Activated naive CD4-positive, alpha-beta T cell treated with anti-CD3 and anti-CD28 coated beads for 36 hours (primary cell): Measurements from ENCODE around the gene FIBP. TPM values are rescaled to one million over a fixed set of nuclear protein-coding genes. Genes with fewer than 3 reads are reported as not detected.

Experiments
- CTCF ChIA-PET: fragments of 350-600 bp; sonication (Branson Sonifier 250); formaldehyde crosslinking; loops from one replicate; lab custom pipeline; 2021; ENCODE audit warnings: antibody characterized with exemption; lab: Charles Lee
- DNase-seq: peaks from one replicate; pipeline ENCODE4 v3.0.0-alpha.2; 2020
- H3K27ac Mint-ChIP-seq: one replicate; pipeline ENCODE4 v1.8.0; 2021; ENCODE audit warnings: mild to moderate bottlenecking, mixed read lengths
- H3K27me3 Mint-ChIP-seq: one replicate; pipeline ENCODE4 v1.8.0; 2021; ENCODE audit warnings: low read depth, mixed read lengths
- H3K36me3 Mint-ChIP-seq: one replicate; pipeline ENCODE4 v1.8.0; 2021; ENCODE audit warnings: low read depth, mixed read lengths
- H3K4me1 Mint-ChIP-seq: one replicate; pipeline ENCODE4 v1.8.0; 2021; ENCODE audit warnings: low read depth, mixed read lengths
- H3K4me3 Mint-ChIP-seq: one replicate; pipeline ENCODE4 v1.8.0; 2021; ENCODE audit warnings: mild to moderate bottlenecking, moderate library complexity, mixed read lengths
- H3K9me3 Mint-ChIP-seq: one replicate; pipeline ENCODE4 v1.8.0; 2021; ENCODE audit warnings: mixed read lengths
- intact Hi-C: fragments of 100-400 bp; cut with micrococcal nuclease; formaldehyde crosslinking; loops from one replicate; pipeline ENCODE4 v1.15.1; 2023
- total RNA-seq, 2 experiments: library from RNA; stranded (reverse); gene quantifications; one replicate each; pipeline ENCODE4 v1.2.3, GENCODE V29; 2021

The FIBP gene
- 10 to 100 TPM; 83.1 to 86.6 TPM for total RNA-seq

DNA sequence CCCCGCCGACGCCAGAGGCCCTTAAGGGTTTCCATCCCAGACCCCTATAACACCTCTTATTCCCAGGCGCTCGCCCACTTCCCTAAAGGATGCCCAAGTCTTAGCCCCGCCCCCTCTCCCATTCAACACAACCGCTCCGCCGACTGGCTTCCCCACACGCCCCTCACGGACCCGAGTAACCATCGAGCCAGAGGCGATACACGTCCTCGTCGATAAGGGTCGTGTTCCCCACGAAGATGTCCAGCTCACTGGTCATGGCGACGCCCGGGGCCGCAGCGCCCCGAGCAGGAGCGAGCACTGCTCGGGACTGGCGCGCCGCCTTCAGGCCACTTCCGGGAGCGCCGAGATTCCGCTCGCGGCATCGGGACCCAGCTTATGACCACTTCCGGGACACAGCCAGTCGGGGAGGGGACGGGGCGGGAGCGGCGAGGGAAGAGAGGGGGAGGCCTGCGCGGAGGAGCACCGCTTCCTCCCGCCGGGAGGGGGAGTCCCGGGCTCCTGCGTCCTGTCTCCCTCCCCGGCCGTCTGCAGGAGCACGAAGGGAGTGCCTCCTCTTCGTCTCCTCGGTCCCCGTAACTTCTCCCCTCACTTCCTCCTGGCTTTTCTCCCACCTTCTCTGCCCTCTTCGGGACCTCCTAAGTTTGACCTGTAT is at the start of gene FIBP:
Gene FIBP (minus strand): TSS at position 309 of the 652 bp plus-strand sequence. CDS start 53 bp downstream, at position 256.
- peak within 1 kb of the TSS; percentile 95 for H3K27ac Mint-ChIP-seq
- DNase-seq: peak; percentile 99
- H3K4me3 Mint-ChIP-seq: peak within 1 kb of the TSS; percentile 97
- H3K36me3 Mint-ChIP-seq: peaks cover 37% of the 10 kb centered on the region
- no peaks in the 10 kb centered on the region for H3K9me3 Mint-ChIP-seq
- CTCF ChIA-PET: interaction anchor here (0.7 to 14.7 kb wide), 25 partner anchors 9 to 223 kb away, joined by 3 to 178 read pairs (median 5); partner anchors contain the start of genes CFL1, EFEMP2, FOSL1 and MUS81
- no peaks in the 10 kb centered on the region for H3K27me3 Mint-ChIP-seq
- H3K4me1 Mint-ChIP-seq: peaks cover 62% of the 10 kb centered on the region
- intact Hi-C loops: loop anchor here (1.0 to 2.0 kb wide), 5 partner anchors 12 to 177 kb away; partner anchors contain the start of genes AP5B1, CFL1, EFEMP2 and FOSL1

DNA sequence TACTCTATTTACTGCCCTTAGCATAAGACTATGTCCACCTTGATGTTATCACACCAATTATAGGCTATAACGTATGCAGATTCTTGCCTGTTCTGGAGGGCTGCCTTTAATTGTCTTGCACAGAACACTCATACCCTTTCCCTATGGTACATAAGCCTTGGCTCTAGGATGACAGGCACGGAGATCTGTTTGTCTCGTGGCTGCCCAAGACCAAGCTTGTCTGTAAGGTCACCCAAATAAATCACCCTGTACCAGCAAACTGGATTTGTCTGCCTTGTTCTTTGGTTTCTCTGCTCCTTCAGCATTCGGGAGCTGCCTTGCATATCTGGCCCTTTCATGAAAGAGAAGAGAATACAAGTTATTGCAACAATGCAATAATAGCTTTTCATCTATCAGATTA is 49.5 kb upstream of the FIBP start:
- CTCF ChIA-PET: interaction anchor here (0.8 kb wide), 1 partner anchor 10 kb away, joined by 3 read pairs; no protein-coding TSS in a partner anchor
- H3K27ac Mint-ChIP-seq: no peak overlapping the region
- H3K36me3 Mint-ChIP-seq: no peaks in the 10 kb centered on the region
- no peak for DNase-seq
- intact Hi-C loops: no loop called here
- no peaks in the 10 kb centered on the region for H3K4me1 Mint-ChIP-seq
- H3K27me3 Mint-ChIP-seq: no peaks in the 10 kb centered on the region
- H3K4me3 Mint-ChIP-seq: no peak overlapping the region
- no peaks in the 10 kb centered on the region for H3K9me3 Mint-ChIP-seq

DNA sequence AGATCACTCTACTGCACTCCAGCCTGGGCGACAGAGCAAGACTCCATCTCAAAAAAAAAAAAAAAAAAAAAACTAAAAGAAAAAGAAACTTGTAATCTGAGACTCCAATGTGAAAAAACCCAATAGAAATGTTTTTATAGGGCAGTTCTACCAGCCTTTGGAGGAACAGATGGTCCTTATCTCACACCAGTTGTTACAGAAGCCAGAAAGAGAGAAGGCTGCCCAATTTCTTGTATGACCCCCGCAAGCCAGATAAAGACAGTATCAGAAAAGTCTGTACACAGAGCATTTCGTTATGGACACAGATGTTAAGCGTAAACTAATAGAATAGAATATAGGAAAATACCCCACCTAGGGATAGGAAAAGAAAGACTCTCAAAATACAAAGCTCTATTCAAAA is 45.7 kb upstream of the FIBP start:
- Mint-ChIP-seq H3K27me3 (no peaks in the 10 kb centered on the region), H3K9me3 (no peaks in the 10 kb centered on the region), H3K4me3 (no peak overlapping the region), H3K4me1 (peaks cover 8% of the 10 kb centered on the region), H3K36me3 (no peaks in the 10 kb centered on the region), H3K27ac (no peak overlapping the region)
- no peak for DNase-seq
- intact Hi-C loops: no loop called here
- CTCF ChIA-PET: interaction anchor here (0.6 kb wide), 2 partner anchors 43 to 86 kb away, joined by 3 to 5 read pairs; no protein-coding TSS in a partner anchor

- peaks cover 22% of the 10 kb centered on the region for H3K4me1 Mint-ChIP-seq
- no peaks in the 10 kb centered on the region for H3K9me3 Mint-ChIP-seq
- H3K27ac Mint-ChIP-seq: no peak overlapping the region
- DNase-seq: no peak
- CTCF ChIA-PET: interaction anchor here (1.1 to 2.2 kb wide), 4 partner anchors 17 to 48 kb away, joined by 3 to 12 read pairs (median 8); partner anchors contain the start of gene CCDC85B
- no peak overlapping the region for H3K4me3 Mint-ChIP-seq
- intact Hi-C loops: no loop called here
- no peaks in the 10 kb centered on the region for H3K27me3 Mint-ChIP-seq
- no peaks in the 10 kb centered on the region for H3K36me3 Mint-ChIP-seq
Measured at GRCh38 chr11:65932558-65932919, 44.3 kb upstream of the FIBP start.

DNA sequence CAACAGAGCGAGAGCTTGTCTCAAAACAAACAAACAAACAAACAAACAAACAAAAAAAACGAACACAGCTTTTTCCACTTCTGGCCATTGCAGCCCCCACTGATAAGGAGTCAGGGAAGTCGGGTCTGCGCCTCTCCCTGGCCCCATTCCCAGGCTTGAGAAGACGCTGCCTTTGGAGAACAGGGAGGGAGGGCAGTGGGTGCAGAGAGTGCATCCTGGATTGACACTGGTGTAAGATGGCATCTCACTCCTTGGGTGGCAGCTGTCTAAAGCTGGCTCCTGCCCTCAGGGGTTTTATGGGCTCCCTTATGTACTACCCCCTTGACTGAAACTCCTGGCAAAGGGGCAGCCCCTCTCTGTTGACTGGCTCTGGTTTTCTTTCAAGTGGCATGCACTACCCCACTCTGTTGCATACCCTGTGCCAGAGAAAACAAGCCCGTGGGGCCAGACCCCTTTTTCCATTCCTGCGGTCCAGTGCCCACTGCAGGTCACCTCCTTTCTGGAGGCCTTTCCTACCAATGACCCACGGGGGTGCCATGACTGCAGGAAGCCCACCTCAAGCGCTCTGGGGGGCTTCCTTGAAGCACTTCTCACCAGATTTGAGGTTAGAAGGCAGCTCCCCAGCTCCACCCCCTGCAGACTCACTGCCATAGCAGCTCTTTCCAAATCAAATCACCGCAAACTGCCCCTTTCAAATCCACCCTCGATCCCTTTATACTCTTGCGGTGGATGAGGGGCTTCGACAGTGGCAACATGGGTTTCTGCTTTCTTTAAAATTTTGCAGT is 43.7 kb upstream of the FIBP start:
- intact Hi-C loops: no loop called here
- no peak overlapping the region for H3K27ac Mint-ChIP-seq

GRCh38 chr11:65928667-65929066 is 40.4 kb upstream of the FIBP start:
- Mint-ChIP-seq H3K4me1 (peaks cover 28% of the 10 kb centered on the region), H3K27ac (peak overlapping the region; percentile 97), H3K36me3 (no peaks in the 10 kb centered on the region), H3K4me3 (peak overlapping the region; percentile 68), H3K27me3 (no peaks in the 10 kb centered on the region), H3K9me3 (no peaks in the 10 kb centered on the region)
- intact Hi-C loops: loop anchor here (1.0 kb wide), 3 partner anchors 28 to 38 kb away; partner anchors contain the start of genes CCDC85B and SART1
- CTCF ChIA-PET: interaction anchor here (0.8 to 1.2 kb wide), 3 partner anchors 9 to 44 kb away, joined by 3 to 6 read pairs (median 3); no protein-coding TSS in a partner anchor
- peak; percentile 36 for DNase-seq

More for the DNA sequence above, 43.7 kb upstream of the FIBP start:
- Mint-ChIP-seq H3K4me1 (peaks cover 27% of the 10 kb centered on the region), H3K9me3 (no peaks in the 10 kb centered on the region), H3K4me3 (no peak overlapping the region), H3K36me3 (no peaks in the 10 kb centered on the region), H3K27me3 (no peaks in the 10 kb centered on the region)
- CTCF ChIA-PET: interaction anchor here (1.1 to 2.2 kb wide), 3 partner anchors 16 to 47 kb away, joined by 7 to 12 read pairs (median 8); partner anchors contain the start of gene CCDC85B
- DNase-seq: no peak

DNA sequence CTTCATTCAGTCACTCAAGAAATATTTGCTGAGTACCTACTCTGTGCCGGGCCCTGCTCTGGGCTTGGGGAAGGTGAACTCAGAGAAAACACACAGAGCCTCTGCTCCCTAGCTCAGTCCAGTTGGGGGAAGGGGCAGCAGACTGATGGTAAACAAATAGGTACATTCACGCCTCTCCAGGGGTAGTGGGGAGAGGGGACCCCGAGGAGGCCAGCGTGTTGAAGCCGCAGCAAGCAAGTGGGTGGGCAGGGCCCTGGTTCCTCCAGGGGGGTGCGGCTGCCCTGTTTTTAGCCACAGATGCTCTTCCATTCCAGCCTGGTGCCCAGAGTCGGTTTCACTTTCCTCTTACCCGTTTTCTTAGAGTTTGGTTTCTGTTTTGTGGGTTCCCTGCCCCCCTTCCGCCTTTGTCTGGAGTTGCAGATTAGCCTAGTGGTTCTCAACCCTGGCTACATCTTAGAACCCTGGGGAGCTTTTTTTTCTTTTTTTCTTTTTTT is 39.7 kb upstream of the FIBP start:
- Mint-ChIP-seq H3K36me3 (peaks cover 4% of the 10 kb centered on the region), H3K27ac (peak overlapping the region; percentile 97), H3K4me3 (peak overlapping the region; percentile 68), H3K27me3 (no peaks in the 10 kb centered on the region), H3K9me3 (no peaks in the 10 kb centered on the region), H3K4me1 (peaks cover 30% of the 10 kb centered on the region)
- intact Hi-C loops: loop anchor here (1.0 kb wide), 3 partner anchors 28 to 38 kb away; partner anchors contain the start of genes CCDC85B and SART1
- CTCF ChIA-PET: interaction anchor here (0.8 to 1.2 kb wide), 2 partner anchors 10 to 41 kb away, joined by 3 read pairs; no protein-coding TSS in a partner anchor
- peak; percentile 91 for DNase-seq

GRCh38 chr11:65925397-65925796 is 37.1 kb upstream of the FIBP start:
- no peak overlapping the region for H3K4me3 Mint-ChIP-seq
- peaks cover 7% of the 10 kb centered on the region for H3K36me3 Mint-ChIP-seq
- intact Hi-C loops: no loop called here
- peaks cover 32% of the 10 kb centered on the region for H3K4me1 Mint-ChIP-seq
- CTCF ChIA-PET: interaction anchor here (1.5 kb wide), 1 partner anchor 41 kb away, joined by 4 read pairs; no protein-coding TSS in a partner anchor
- no peak overlapping the region for H3K27ac Mint-ChIP-seq
- no peak for DNase-seq
- H3K27me3 Mint-ChIP-seq: no peaks in the 10 kb centered on the region
- H3K9me3 Mint-ChIP-seq: no peaks in the 10 kb centered on the region

DNA sequence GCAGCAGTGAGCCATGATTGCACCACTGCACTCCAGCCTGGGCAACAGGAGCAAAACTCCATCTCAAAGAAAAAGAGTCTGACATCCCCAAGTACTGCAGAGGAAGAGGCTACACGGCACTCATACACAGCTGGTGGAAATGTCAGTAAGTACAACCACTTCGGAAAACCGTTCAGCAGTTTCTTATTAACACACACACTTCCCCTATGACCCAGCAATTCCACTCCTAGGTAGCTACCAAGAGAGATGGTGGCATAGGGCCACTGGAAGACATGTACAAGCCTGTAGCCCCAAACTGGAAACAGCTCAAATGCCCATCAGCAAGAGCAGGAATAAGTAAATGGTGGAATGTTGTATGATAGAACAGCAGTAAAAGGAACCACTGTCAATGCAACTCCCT is 34.3 kb upstream of the FIBP start:
- CTCF ChIA-PET: interaction anchor here (0.6 to 1.5 kb wide), 4 partner anchors 31 to 99 kb away, joined by 3 to 7 read pairs (median 4); partner anchors contain the start of gene FIBP
- no peaks in the 10 kb centered on the region for H3K27me3 Mint-ChIP-seq
- peaks cover 8% of the 10 kb centered on the region for H3K36me3 Mint-ChIP-seq
- H3K9me3 Mint-ChIP-seq: no peaks in the 10 kb centered on the region
- H3K27ac Mint-ChIP-seq: no peak overlapping the region
- peaks cover 27% of the 10 kb centered on the region for H3K4me1 Mint-ChIP-seq
- intact Hi-C loops: no loop called here
- no peak for DNase-seq
- no peak overlapping the region for H3K4me3 Mint-ChIP-seq

- no peaks in the 10 kb centered on the region for H3K27me3 Mint-ChIP-seq
- no peak overlapping the region for H3K4me3 Mint-ChIP-seq
- CTCF ChIA-PET: interaction anchor here (0.6 to 1.5 kb wide), 2 partner anchors 68 to 100 kb away, joined by 4 read pairs; no protein-coding TSS in a partner anchor
- no peak for DNase-seq
- H3K4me1 Mint-ChIP-seq: peaks cover 26% of the 10 kb centered on the region
- peaks cover 8% of the 10 kb centered on the region for H3K36me3 Mint-ChIP-seq
- peak overlapping the region; percentile 57 for H3K27ac Mint-ChIP-seq
- intact Hi-C loops: no loop called here
- no peaks in the 10 kb centered on the region for H3K9me3 Mint-ChIP-seq
Measured at GRCh38 chr11:65921876-65922275, 33.6 kb upstream of the FIBP start.

- intact Hi-C loops: no loop called here
Measured at GRCh38 chr11:65921033-65921555, 32.8 kb upstream of the FIBP start.

More at GRCh38 chr11:65921033-65921555, 32.8 kb upstream of the FIBP start:
- Mint-ChIP-seq H3K27ac (no peak overlapping the region), H3K9me3 (no peaks in the 10 kb centered on the region), H3K4me1 (peaks cover 31% of the 10 kb centered on the region), H3K4me3 (peak overlapping the region; percentile 93), H3K27me3 (no peaks in the 10 kb centered on the region), H3K36me3 (peaks cover 8% of the 10 kb centered on the region)
- CTCF ChIA-PET: interaction anchor here (1.5 kb wide), 1 partner anchor 101 kb away, joined by 4 read pairs; no protein-coding TSS in a partner anchor
- DNase-seq: no peak
